K562 (cell line): ENCODE data around the gene C1orf74. TPM values are rescaled to one million over a fixed set of nuclear protein-coding genes. Genes with fewer than 3 reads are reported as not detected.

Source experiments
- CHD4 ChIP-seq: fragments of 200-600 bp; sonication (generic); IDR thresholded peaks from 3 replicates; pipeline ENCODE4 v1.6.1; 2012; ENCODE audit warnings: low read depth, mild to moderate bottlenecking, mixed read lengths, low read length, inconsistent platforms; ENCODE audit not compliant: insufficient read depth, insufficient replicate concordance, poor library complexity, severe bottlenecking
- CSDE1 ChIP-seq, 2 experiments: fragments of 450-650 bp; IDR thresholded peaks; 2 replicates each; pipeline ENCODE4 v1.6.1; 2016; ENCODE audit warnings: mild to moderate bottlenecking in 1 of 2
- DLX4 ChIP-seq: fragments of 250-450 bp; sonication (Bioruptor Pico); IDR thresholded peaks from 2 replicates; pipeline ENCODE4 v1.6.1; 2021; ENCODE audit warnings: mild to moderate bottlenecking
- E2F3 ChIP-seq: fragments of 250-450 bp; sonication (Bioruptor Pico); IDR thresholded peaks from 2 replicates; pipeline ENCODE4 v1.4.0; 2020; ENCODE audit warnings: mild to moderate bottlenecking
- KAT2B ChIP-seq: IDR thresholded peaks from one replicate; pipeline ENCODE4 v1.6.1; 2012; ENCODE audit warnings: low read depth, mild to moderate bottlenecking, control low read depth, inconsistent platforms, low read length, moderate library complexity
- LEF1 ChIP-seq: fragments of 450-650 bp; IDR thresholded peaks from 2 replicates; pipeline ENCODE4 v1.6.1; 2016; ENCODE audit warnings: mild to moderate bottlenecking
- MYBL2 ChIP-seq, 2 experiments: fragments of 450-650 bp in 1 of 2; sonication (generic) in 1 of 2; formaldehyde crosslinking in 1 of 2; IDR thresholded peaks; 2 replicates each; pipeline versions ENCODE4 v1.6.1 to v1.8.1; 2017 to 2022; ENCODE audit warnings: borderline replicate concordance in 1 of 2, inconsistent platforms in 1 of 2, low read depth in 1 of 2, mild to moderate bottlenecking in 1 of 2, missing genetic modification reagents in 1 of 2, moderate library complexity in 1 of 2
- PHTF2 ChIP-seq: fragments of 250-450 bp; sonication (Bioruptor Pico); IDR thresholded peaks from 2 replicates; pipeline ENCODE4 v1.5.0; 2021; ENCODE audit warnings: mild to moderate bottlenecking
- POLR2G ChIP-seq: fragments of 200-400 bp; formaldehyde crosslinking; IDR thresholded peaks from 2 replicates; pipeline ENCODE4 v1.6.1; 2017; ENCODE audit warnings: low read depth, mild to moderate bottlenecking, antibody characterized with exemption, low read length, moderate library complexity
- PRMT5 ChIP-seq: sonication (generic); formaldehyde crosslinking; IDR thresholded peaks from 2 replicates; pipeline ENCODE4 v1.5.0; 2020; ENCODE audit warnings: missing genetic modification reagents
- RB1 ChIP-seq: fragments of 450-650 bp; IDR thresholded peaks from 2 replicates; pipeline ENCODE4 v1.6.1; 2017; ENCODE audit warnings: low read depth, mild to moderate bottlenecking
- RBM22 ChIP-seq: fragments of 200-400 bp; formaldehyde crosslinking; IDR thresholded peaks from 2 replicates; pipeline ENCODE4 v1.6.1; 2018; ENCODE audit warnings: low read length, low read depth; ENCODE audit not compliant: poor library complexity, severe bottlenecking
- RERE ChIP-seq: sonication (generic); formaldehyde crosslinking; IDR thresholded peaks from 2 replicates; pipeline ENCODE4 v1.8.0; 2023; ENCODE audit warnings: missing genetic modification reagents, mild to moderate bottlenecking, borderline replicate concordance
- RUNX1 ChIP-seq: sonication (generic); IDR thresholded peaks from 2 replicates; pipeline ENCODE4 v1.6.1; 2016; ENCODE audit warnings: antibody characterized with exemption, low read depth
- SRSF3 ChIP-seq: fragments of 200-400 bp; formaldehyde crosslinking; IDR thresholded peaks from 2 replicates; pipeline ENCODE4 v1.6.1; 2016; ENCODE audit warnings: mild to moderate bottlenecking, low read length, moderate library complexity; ENCODE audit not compliant: insufficient read depth
- USF1 ChIP-seq: sonication (generic); formaldehyde crosslinking; IDR thresholded peaks from 2 replicates; pipeline ENCODE4 v1.9.0; 2022; ENCODE audit warnings: mild to moderate bottlenecking, missing genetic modification reagents
- VEZF1 ChIP-seq: fragments of 200-800 bp; sonication (Bioruptor generic); IDR thresholded peaks from 2 replicates; pipeline ENCODE4 v1.6.1; 2017; ENCODE audit warnings: missing genetic modification characterization, missing compliant biosample characterization
- ZKSCAN3 ChIP-seq: fragments of 250-450 bp; sonication (Bioruptor Pico); IDR thresholded peaks from 2 replicates; pipeline ENCODE4 v1.4.0; 2020
- ZNF23 ChIP-seq: fragments of 250-450 bp; sonication (Bioruptor Pico); IDR thresholded peaks from 2 replicates; pipeline ENCODE4 v1.4.0; 2020; ENCODE audit warnings: mild to moderate bottlenecking
- ZNF263 ChIP-seq: sonication (generic); formaldehyde crosslinking; IDR thresholded peaks from 2 replicates; pipeline ENCODE4 v1.8.0; 2022; ENCODE audit warnings: mild to moderate bottlenecking, missing genetic modification reagents, borderline replicate concordance
- ZNF507 ChIP-seq: conservative IDR thresholded peaks from 2 replicates; pipeline ENCODE4 v1.6.1; 2017; ENCODE audit warnings: missing genetic modification characterization, missing compliant biosample characterization
- polyA plus RNA-seq, 8 experiments: library from polyadenylated mRNA; depleted of rRNA in 4 of 8; stranded (reverse) in 5 of 8; unstranded in 3 of 8; fragments of >200 nt; fragmentation: Nextera tagmentation in 2 of 8; fragmentation: Illumina TruSeq in 1 of 8; extraction: Ambion mirVana in 2 of 8; extraction: Trizol in 1 of 8; gene quantifications; 2 replicates each; pipeline versions ENCODE4 v1.2.1 to v1.2.3, GENCODE V29; 2011 to 2014; ENCODE audit warnings: inconsistent platforms in 1 of 8, missing spikeins in 1 of 8
- total RNA-seq, 7 experiments: library from RNA; depleted of rRNA in 6 of 7; stranded (reverse); fragments of >200 nt in 6 of 7; fragmentation: Illumina TruSeq in 2 of 7; extraction: Trizol in 2 of 7; gene quantifications; 2 replicates each; pipeline versions ENCODE4 v1.2.1 to v1.2.3, GENCODE V29; 2011 to 2021; ENCODE audit warnings: low replicate concordance in 1 of 7

Gene C1orf74
- total and polyA plus RNA-seq, 9 of the 15 experiments (the other 6 are each of a cell fraction or from before 2014, with no cell fraction given): 4.0 to 7.6 (median 5.7) TPM

DNA sequence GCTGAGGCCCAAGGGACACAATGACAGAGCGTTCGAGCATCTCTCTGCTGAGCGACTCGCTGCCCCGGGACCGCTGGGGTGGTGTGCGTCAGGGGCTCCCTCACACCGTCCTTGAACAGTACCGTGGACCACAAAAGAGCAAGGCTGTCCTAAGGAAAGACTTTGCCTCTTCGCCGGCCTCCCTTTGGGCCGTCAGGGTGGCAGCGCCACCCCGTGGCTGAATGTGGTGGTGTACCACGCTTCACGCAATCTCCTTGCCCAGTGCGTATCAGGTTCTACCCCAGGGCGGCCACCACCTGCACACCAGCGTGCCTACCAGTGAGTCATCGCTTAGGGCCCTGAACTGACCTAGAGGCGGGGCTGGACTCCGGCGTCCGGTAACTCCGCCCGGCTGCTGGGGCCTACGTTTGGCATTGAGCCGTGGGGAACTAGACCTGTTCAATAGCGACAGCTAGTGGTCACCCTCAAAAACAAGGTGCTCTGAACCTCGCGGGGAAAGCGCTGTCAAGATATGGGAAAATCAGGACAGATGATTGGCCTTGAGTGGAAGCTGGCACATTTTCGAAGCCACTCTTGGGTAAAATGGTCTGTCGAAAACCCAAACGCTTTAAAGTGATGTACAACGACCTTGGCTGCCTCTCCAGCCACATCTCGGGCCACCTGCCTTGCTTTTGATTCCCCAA, 36.6 kb downstream of the C1orf74 start (continued):
- TF ChIP-seq ZNF263 (CRISPR knock-in tag) (no peak), CHD4 (no peak), VEZF1 (CRISPR knock-in tag) (no peak), MYBL2 (IDR thresholded peaks at IDR 0.05; ENCODE audit: low read depth) (no peak), MYBL2 (CRISPR knock-in tag; IDR thresholded peaks at IDR 0.05; ENCODE audit: borderline replicate concordance) (no peak), LEF1 (0 out of 2 replicates have a peak, but pooled peaks have one; percentile 31), SRSF3 (no peak), E2F3 (CRISPR knock-in tag) (no peak), CSDE1 (IDR thresholded peaks at IDR 0.05) (no peak), PHTF2 (CRISPR knock-in tag) (no peak), KAT2B (no peak), PRMT5 (CRISPR knock-in tag) (no peak), RERE (CRISPR knock-in tag) (no peak), USF1 (no peak), RB1 (peak; percentile 87), ZKSCAN3 (CRISPR knock-in tag) (no peak), POLR2G (no peak), RUNX1 (no peak), RBM22 (no peak), ZNF23 (CRISPR knock-in tag) (no peak), DLX4 (CRISPR knock-in tag) (no peak), ZNF507 (tag) (no peak)
